Prostate gland (tissue), 2 donors: ENCODE data around the gene NCAN. TPM values are rescaled to one million over a fixed set of nuclear protein-coding genes. Genes with fewer than 3 reads are reported as not detected.

Experiments used
- DNase-seq: peaks from one replicate; pipeline ENCODE4 v3.0.0-alpha.2; 2019; ENCODE audit warnings: low spot score
- H3K27ac ChIP-seq, 2 donors: fragments of 200-600 bp; sonication (generic); 2 replicates each; pipeline ENCODE4 v1.5.1; 2017 to 2019
- H3K27me3 ChIP-seq: fragments of 200-600 bp; sonication (generic); replicated peaks from 2 replicates; pipeline ENCODE4 v1.5.1; 2019; ENCODE audit not compliant: insufficient read depth
- H3K36me3 ChIP-seq, 2 donors: fragments of 200-600 bp; sonication (generic); 1 replicate in 1 of 2; 2 replicates in 1 of 2; pipeline versions ENCODE4 v1.5.1 to v1.8.1; 2017 to 2019
- H3K4me1 ChIP-seq: fragments of 200-600 bp; sonication (generic); replicated peaks from 2 replicates; pipeline ENCODE4 v1.5.1; 2019
- H3K4me3 ChIP-seq, 2 donors: fragments of 200-600 bp; sonication (generic); 2 replicates each; pipeline ENCODE4 v1.5.1; 2017 to 2019
- H3K9me3 ChIP-seq: fragments of 200-600 bp; sonication (generic); 2 replicates; pipeline ENCODE4 v1.5.1; 2017
- CTCF ChIP-seq, 4 experiments: fragments of 200-600 bp in 2 of 4; fragments of 450-650 bp in 2 of 4; sonication (generic) in 2 of 4; IDR thresholded peaks; 1 replicate in 3 of 4; 2 replicates in 1 of 4; pipeline ENCODE4 v1.5.1; 2016 to 2019; ENCODE audit warnings: antibody characterized with exemption in 4 of 4, mild to moderate bottlenecking in 2 of 4, moderate library complexity in 2 of 4
- POLR2A ChIP-seq: fragments of 450-650 bp; IDR thresholded peaks from one replicate; pipeline ENCODE4 v1.6.1; 2016; ENCODE audit warnings: antibody characterized with exemption, mild to moderate bottlenecking
- POLR2AphosphoS5 ChIP-seq: sonication (generic); formaldehyde crosslinking; IDR thresholded peaks from one replicate; pipeline ENCODE4 v1.6.1; 2017; ENCODE audit warnings: antibody characterized with exemption
- WGBS: methylation state at CpG from one replicate; pipeline ENCODE4 v1.1.5; 2018; 5-methylcytosine and 5-hydroxymethylcytosine counted together
- intact Hi-C: fragments of 100-400 bp; cut with DNase I; formaldehyde crosslinking; loops from one replicate; pipeline ENCODE4 v1.14.2; 2022
- total RNA-seq, 2 donors: library from RNA; depleted of rRNA; stranded (reverse); fragments of >200 nt; gene quantifications; one replicate each; pipeline ENCODE4 v1.1.0, GENCODE V29; 2016

Gene NCAN
- total RNA-seq, 2 donors from 2014 or later = 1.2 TPM; not detected in 1

GRCh38 chr19:19169236-19170052 is 42.3 kb upstream of the NCAN start:
- WGBS = 86% methylated on average over 9 of the region's 9 CpGs
- intact Hi-C loops = no loop called here
- DNase-seq = no peak
- TF ChIP-seq CTCF (IDR thresholded peaks at IDR 0.05) (no peak), POLR2AphosphoS5 (no peak), POLR2A (no peak)
- Histone ChIP-seq H3K27ac (no peak overlapping the region), H3K4me1 (no peaks in the 10 kb centered on the region), H3K36me3 (no peaks in the 10 kb centered on the region), H3K27me3 (no peaks in the 10 kb centered on the region), H3K9me3 (no peaks in the 10 kb centered on the region), H3K4me3 (no peak overlapping the region)

- Histone ChIP-seq H3K9me3 (no peaks in the 10 kb centered on the region), H3K4me3 (peak within 1 kb of the TSS in 1 of 2 donors; percentile 18), H3K4me1 (no peaks in the 10 kb centered on the region), H3K27me3 (no peaks in the 10 kb centered on the region), H3K27ac (no peak within 1 kb of the TSS), H3K36me3 (no peaks in the 10 kb centered on the region)
- peak; percentile 65 for DNase-seq
- WGBS = 20% methylated on average over 56 of the region's 56 CpGs
- intact Hi-C loops = no loop called here
- TF ChIP-seq POLR2A (no peak), CTCF (IDR thresholded peaks at IDR 0.05) (no peak), POLR2AphosphoS5 (no peak)
Observed at GRCh38 chr19:19170053-19170872, 41.5 kb upstream of the NCAN start, which contains the start of gene MEF2B. Gene MEF2B, minus strand, starts transcription at chr19:19170263. Its CDS starts 19,528 bp downstream, at chr19:19150735.

DNA sequence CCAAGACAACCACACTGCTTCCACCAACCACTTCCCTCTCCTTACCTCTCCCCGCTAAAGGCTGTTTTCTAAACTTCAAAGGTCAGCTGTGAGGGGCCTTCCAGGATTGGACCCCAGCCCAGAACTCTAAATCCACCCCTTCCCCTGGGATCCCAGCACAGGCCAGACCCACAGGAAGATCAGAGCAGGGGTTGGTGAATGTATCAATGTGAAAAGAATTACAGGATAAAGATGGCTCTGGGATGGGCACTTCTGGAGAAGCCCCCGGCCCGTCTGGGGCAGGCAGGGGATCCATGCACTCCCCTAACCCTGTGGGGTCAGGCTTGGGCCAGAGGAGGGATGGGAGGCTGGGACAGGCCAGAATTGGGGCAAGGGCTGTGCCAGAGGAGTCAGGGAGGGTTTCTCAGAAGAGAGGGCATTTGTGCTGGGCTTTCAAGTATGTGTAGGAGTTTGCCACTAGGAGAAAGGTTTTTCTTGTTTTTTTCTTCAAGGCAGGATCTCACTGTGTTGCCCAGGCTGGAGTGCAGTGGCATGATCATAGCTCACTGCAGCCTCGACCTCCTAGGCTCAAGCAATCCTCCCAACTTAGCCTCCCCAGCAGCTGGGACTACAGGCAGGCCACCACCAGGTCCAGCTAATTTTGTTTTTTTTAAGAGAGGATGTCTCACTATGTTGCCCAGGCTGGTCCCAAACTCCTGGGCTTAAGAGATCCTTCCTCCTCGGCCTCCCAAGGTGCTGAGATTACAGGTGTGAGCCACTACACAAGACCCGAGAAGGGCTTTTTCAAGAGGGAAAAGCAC is 40.7 kb upstream of the NCAN start:
- intact Hi-C loops = no loop called here

More for the DNA sequence above, 40.7 kb upstream of the NCAN start:
- WGBS = 91% methylated on average over 6 of the region's 6 CpGs
- no peaks in the 10 kb centered on the region for H3K36me3 ChIP-seq
- TF ChIP-seq CTCF (IDR thresholded peaks at IDR 0.05) (no peak), POLR2A (no peak), POLR2AphosphoS5 (no peak)
- no peak overlapping the region for H3K4me3 ChIP-seq
- no peaks in the 10 kb centered on the region for H3K9me3 ChIP-seq
- DNase-seq = no peak
- no peak overlapping the region for H3K27ac ChIP-seq
- H3K27me3 ChIP-seq = no peaks in the 10 kb centered on the region
- H3K4me1 ChIP-seq = no peaks in the 10 kb centered on the region
